HG02623 (cell line): ENCODE results near the gene HIPK2.

Experiments used
- ATAC-seq: cut with Tn5 transposase; IDR thresholded peaks from one replicate; pipeline ENCODE4 v1.9.1; 2021; ENCODE audit warnings: moderate library complexity; ENCODE audit not compliant: unreplicated experiment

The HIPK2 gene

DNA sequence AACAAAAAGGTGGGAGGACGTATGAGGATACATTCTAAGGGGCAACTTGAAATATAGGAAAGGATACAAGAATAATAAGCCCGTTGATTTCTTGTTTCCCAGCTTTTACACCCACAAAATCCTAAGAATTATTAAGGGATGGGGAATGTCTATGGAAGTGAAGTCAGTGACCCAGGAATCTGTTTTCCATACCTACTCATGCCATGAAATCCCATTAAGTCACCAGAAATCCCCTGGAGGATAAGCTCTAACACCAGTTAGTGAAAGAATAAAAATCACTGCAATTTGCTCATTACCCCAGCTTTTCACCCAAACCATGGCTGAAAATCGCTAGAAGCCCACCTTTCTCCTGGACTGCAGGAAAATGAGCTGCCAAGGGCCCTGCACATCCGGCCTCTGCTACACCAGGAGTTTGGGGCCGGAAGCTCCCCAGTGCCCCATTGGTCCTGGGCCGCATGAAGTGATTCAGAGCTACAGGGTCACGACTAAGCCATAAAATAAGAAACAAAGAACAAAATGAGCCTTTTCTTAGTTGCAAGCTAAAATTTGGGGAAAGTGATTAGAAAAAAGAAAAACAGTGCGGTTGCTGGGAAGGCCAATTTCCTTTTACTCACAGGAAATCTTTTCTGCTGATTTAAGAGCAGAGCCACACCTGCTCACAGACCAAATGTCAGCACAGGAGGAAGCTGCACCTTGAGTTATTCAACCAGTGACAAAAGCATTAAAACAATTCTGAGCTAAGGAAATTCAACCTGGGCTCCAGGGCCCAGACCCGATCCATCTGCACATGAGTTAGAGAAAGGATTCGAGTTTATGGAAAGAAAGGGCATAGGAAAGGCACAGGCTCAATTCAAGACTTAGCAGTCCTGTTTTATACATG lies 40.3 kb downstream of the HIPK2 start:
- ATAC-seq, result no peak

DNA sequence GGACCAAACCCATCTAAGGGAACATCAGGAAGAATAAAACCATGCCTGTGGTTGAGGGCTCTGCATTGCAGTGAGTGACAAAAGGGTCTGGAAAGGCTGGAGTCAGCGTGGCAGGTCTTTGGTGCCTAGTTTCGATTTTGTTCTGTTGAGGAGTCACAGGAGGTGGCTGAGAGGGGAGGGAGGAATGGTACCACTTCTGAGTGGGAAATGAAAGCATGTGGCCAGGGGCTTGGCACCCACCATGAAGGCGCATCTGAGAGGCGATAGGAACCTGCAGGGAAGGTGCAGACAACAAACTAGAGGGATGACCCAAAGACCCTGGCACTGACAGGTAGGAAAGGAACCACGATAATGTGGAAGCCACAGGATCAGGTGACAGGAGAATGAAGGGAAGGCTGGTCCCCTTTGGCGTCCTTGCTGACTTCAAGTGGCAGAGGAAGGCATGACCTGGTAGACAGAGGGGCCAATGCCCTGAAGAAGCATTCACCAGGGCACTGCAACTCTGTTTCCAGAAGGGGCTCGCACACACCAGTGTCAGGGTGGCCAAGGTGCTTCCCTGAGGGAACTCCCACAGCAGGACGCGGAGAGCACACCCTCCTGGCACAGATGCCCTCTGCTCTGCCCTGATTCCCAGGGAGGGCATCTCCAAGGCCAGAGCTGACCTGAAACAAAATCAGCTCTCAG lies 41.7 kb downstream of the HIPK2 start:
- ATAC-seq, result no peak

GRCh38 chr7:139735466-139735865 lies 42.3 kb downstream of the HIPK2 start:
- no peak for ATAC-seq

GRCh38 chr7:139734395-139734794 lies 43.4 kb downstream of the HIPK2 start:
- ATAC-seq, result no peak

- ATAC-seq, result no peak
Measured at GRCh38 chr7:139733751-139734150, 44.0 kb downstream of the HIPK2 start.

GRCh38 chr7:139732471-139733167 lies 45.2 kb downstream of the HIPK2 start:
- ATAC-seq, result no peak

- ATAC-seq, result no peak
Measured at GRCh38 chr7:139731802-139732470, 45.9 kb downstream of the HIPK2 start.

DNA sequence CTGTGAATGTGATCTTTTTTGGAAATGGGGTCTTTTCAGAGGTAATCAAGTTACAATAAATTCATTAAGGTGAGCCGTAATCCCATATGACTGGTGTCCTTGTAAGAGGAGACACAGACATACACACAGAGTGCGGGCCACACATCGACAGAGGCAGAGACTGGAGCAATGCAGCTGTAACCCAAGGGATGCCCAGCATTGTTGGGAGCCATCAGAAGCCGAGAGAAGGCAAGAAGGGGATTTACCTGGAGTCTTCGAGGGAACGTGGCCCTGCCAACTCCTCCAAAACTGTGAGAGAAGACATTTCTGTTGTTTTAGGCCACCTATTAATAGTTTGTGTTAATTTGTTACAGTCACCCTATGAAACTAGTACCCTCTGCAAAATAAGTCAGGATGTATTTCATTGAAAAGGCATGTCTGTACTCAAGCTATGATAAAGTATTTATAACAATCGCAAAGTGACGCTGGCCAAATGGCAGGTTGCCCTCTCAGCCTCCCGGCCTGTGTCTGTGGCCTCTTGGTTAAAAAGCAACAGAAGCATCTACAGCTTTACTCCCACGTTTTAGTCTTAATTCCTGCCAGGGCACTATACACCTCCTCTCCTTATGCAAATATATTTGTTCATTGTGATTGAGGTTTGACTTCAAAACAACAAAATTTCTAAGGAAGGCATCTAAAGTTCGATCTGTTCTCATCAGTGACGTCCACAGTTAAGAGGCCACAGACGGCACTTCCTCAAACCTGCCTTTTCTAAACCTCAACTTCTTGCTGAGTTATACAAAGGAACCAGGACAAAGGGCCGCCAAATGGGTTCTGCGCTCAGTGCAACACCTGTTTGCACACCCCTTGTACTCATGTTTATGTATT lies 46.8 kb downstream of the HIPK2 start:
- ATAC-seq, result peak; percentile 83

DNA sequence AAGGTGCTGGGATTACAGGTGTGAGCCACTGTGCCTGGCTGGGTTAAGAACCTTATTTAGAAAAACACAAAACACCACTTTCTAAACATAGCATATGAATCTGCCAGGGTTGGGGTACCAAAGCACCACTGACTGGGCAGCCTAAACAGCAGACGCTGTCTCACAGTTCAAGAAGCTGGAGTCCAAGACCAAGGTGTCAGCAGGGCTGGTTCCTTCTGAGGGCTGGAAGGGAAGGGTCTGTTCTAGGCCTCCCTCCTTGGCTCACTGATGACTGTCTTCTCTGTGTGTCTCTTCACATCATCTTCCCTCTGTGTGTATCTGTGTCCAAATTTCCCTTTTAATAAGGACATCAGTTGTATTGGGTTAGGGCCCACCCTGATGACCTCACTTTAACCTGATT lies 49.6 kb downstream of the HIPK2 start:
- ATAC-seq, result no peak

DNA sequence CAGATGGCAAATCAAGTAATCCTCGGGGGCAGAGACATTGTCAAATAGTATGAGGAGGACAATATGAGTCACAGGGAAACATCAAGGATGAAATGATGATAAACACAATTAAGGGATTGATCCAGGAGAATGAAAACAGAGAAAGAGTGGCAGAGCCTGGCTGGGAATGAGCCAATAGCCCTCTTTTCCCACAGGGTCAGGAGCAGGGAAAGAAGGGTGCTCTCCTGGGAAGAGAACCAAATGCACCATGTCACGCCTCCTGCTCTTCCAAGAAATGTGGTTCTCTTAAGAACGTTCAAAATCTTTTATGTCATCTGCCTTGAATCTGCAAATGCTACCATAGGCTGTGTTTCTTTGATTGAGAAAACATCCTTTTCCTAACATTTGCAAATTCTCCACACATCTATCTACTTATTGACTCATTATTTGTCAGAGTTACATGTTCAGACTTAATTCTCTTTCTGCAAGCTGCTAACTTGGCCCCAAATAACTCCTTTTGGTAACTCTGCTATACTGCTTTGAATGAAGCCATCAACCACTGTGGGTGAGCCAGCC lies 50.6 kb downstream of the HIPK2 start:
- no peak for ATAC-seq

GRCh38 chr7:139726485-139726869 lies 51.3 kb downstream of the HIPK2 start:
- no peak for ATAC-seq

GRCh38 chr7:139725858-139726484 lies 51.8 kb downstream of the HIPK2 start:
- no peak for ATAC-seq

DNA sequence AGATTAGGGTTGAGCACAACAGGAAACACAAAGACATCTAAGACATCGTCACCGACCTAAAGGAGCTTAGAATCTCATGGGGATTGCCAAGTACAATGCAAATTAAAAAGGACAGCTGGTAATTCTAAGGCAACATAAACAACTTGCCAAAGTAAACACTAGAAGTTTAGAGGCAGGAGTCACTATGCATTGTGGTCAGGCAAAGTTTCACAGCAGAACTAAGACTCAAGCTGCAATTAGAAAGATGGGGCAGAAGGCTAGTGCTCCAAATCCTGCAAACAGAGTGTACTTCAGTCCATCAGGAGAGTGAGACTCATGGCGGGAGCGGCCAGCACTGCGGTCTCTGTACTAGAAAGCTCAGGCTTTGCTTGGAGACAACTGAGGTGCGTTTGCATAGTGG lies 52.7 kb downstream of the HIPK2 start:
- ATAC-seq, result peak; percentile 85

GRCh38 chr7:139722604-139723003 lies 55.2 kb downstream of the HIPK2 start:
- ATAC-seq, result no peak

DNA sequence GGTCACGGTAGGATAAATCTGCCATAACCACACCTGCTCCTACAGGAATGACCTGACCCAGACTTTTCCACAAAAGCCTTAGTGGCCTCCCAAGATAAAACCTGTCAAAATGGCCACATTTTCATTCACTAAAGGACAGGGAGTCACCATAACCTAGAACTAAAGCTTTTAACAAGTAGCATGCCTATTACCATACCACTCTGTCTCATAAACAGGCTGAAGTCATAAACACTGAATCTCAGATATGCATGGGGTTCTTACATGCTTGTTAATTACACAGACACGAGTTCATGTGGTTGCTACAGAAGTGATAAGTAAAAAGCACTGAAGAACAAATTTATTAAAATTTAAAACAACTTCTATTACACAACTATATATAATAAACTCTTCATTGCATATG lies 56.0 kb downstream of the HIPK2 start:
- no peak for ATAC-seq

GRCh38 chr7:139721417-139721816 lies 56.4 kb downstream of the HIPK2 start:
- ATAC-seq, result no peak

GRCh38 chr7:139720705-139721231 lies 57.0 kb downstream of the HIPK2 start:
- ATAC-seq, result no peak

GRCh38 chr7:139720186-139720585 lies 57.6 kb downstream of the HIPK2 start:
- ATAC-seq, result no peak

- ATAC-seq, result no peak
Measured at GRCh38 chr7:139718859-139719258, 58.9 kb downstream of the HIPK2 start.
